Measurements from ENCODE around the gene INSYN2A.

The INSYN2A gene

GRCh38 chr10:127196282-127197153 lies at the start of gene INSYN2A:
Gene INSYN2A (minus strand): TSS chr10:127196591. CDS start chr10:127176395, 20,196 bp downstream.
- Mint-ChIP-seq H3K4me1 (peaks cover 29% of the 10 kb centered on the region), H3K36me3 (ENCODE audit: low read depth) (no peaks in the 10 kb centered on the region), H3K9me3 (no peaks in the 10 kb centered on the region), H3K27me3 (ENCODE audit: low read depth, poor library complexity) (peaks cover 59% of the 10 kb centered on the region), H3K4me3 (peak within 1 kb of the TSS; percentile 81), H3K27ac (no peak within 1 kb of the TSS)
- TF ChIP-seq CTCF (IDR thresholded peaks at IDR 0.05) = peak; percentile 15
- peak; percentile 72 for DNase-seq

- TF ChIP-seq CTCF (IDR thresholded peaks at IDR 0.05) = no peak
- DNase-seq = no peak
- Mint-ChIP-seq H3K36me3 (ENCODE audit: low read depth) (peaks cover 26% of the 10 kb centered on the region), H3K27ac (peak overlapping the region; percentile 77), H3K9me3 (peaks cover 5% of the 10 kb centered on the region), H3K4me1 (peaks cover 30% of the 10 kb centered on the region), H3K27me3 (ENCODE audit: low read depth, poor library complexity) (no peaks in the 10 kb centered on the region), H3K4me3 (no peak overlapping the region)
Observed at GRCh38 chr10:127245456-127245855, 49.1 kb upstream of the INSYN2A start.

GRCh38 chr10:127243490-127244272 lies 47.3 kb upstream of the INSYN2A start:
- no peaks in the 10 kb centered on the region for H3K9me3 Mint-ChIP-seq
- DNase-seq = peak; percentile 66

GRCh38 chr10:127242914-127243313 lies 46.5 kb upstream of the INSYN2A start:
- no peak for DNase-seq
- no peak overlapping the region for H3K4me3 Mint-ChIP-seq
- no peaks in the 10 kb centered on the region for H3K27me3 Mint-ChIP-seq (ENCODE audit: low read depth, poor library complexity)
- H3K9me3 Mint-ChIP-seq = no peaks in the 10 kb centered on the region
- no peak for TF ChIP-seq CTCF (IDR thresholded peaks at IDR 0.05)
- H3K27ac Mint-ChIP-seq = no peak overlapping the region
- peaks cover 30% of the 10 kb centered on the region for H3K4me1 Mint-ChIP-seq
- H3K36me3 Mint-ChIP-seq (ENCODE audit: low read depth) = peaks cover 3% of the 10 kb centered on the region

More at GRCh38 chr10:127243490-127244272, 47.3 kb upstream of the INSYN2A start:
- no peak overlapping the region for H3K4me3 Mint-ChIP-seq
- no peaks in the 10 kb centered on the region for H3K27me3 Mint-ChIP-seq (ENCODE audit: low read depth, poor library complexity)
- H3K4me1 Mint-ChIP-seq = peaks cover 30% of the 10 kb centered on the region
- H3K27ac Mint-ChIP-seq = peak overlapping the region; percentile 91
- peak; percentile 66 for TF ChIP-seq CTCF (IDR thresholded peaks at IDR 0.05)
- peaks cover 10% of the 10 kb centered on the region for H3K36me3 Mint-ChIP-seq (ENCODE audit: low read depth)

GRCh38 chr10:127236266-127236665 lies 39.9 kb upstream of the INSYN2A start:
- Mint-ChIP-seq H3K27ac (no peak overlapping the region), H3K9me3 (no peaks in the 10 kb centered on the region), H3K4me1 (no peaks in the 10 kb centered on the region), H3K36me3 (ENCODE audit: low read depth) (no peaks in the 10 kb centered on the region), H3K27me3 (ENCODE audit: low read depth, poor library complexity) (no peaks in the 10 kb centered on the region), H3K4me3 (no peak overlapping the region)
- DNase-seq = no peak
- no peak for TF ChIP-seq CTCF (IDR thresholded peaks at IDR 0.05)
